GM12892 (cell line): ENCODE data around the gene CACNB1.

Experiments
- POLR2A ChIP-seq: IDR thresholded peaks from 2 replicates; pipeline ENCODE4 v1.6.1; 2011; ENCODE audit warnings: low read depth, low read length, control low read depth
- POLR2AphosphoS5 ChIP-seq: IDR thresholded peaks from 2 replicates; pipeline ENCODE4 v1.6.1; 2011; ENCODE audit warnings: low read depth, low read length, control low read depth
- TAF1 ChIP-seq: IDR thresholded peaks from 2 replicates; pipeline ENCODE4 v1.6.1; 2011; ENCODE audit warnings: low read depth, mild to moderate bottlenecking, control low read depth, low read length, borderline replicate concordance

DNA sequence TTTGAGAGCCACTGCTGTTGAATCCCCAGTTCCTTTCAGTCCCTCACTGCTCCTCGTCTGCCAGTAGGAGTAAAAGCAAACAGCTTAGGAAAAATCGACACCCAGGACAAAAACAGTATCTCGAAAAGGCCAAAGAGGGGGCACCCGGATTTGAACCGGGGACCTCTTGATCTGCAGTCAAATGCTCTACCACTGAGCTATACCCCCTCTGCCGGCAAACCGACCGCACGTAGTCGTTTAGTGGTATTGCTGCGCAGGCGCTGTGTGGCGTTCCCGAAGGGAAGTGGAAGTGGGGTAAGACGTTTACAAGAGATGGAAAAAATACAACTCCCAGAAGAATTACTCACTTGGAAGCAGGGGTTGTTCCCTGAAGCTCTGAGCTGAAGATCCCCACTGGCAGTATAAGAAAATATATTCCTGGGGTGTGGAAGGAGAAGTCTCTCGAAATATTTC, 43.8 kb downstream of the CACNB1 start:
- no peak for TF ChIP-seq POLR2A
- TF ChIP-seq POLR2AphosphoS5 = no peak
- no peak for TF ChIP-seq TAF1
